HepG2 (cell line): ENCODE results near the gene INPP5K. TPM values are rescaled to one million over a fixed set of nuclear protein-coding genes. Genes with fewer than 3 reads are reported as not detected.

Source experiments
- ATAC-seq: fragments of 200-7000 bp; cut with Tn5 transposase; 3 replicates; pipeline ENCODE4 v1.9.1; 2020; ENCODE audit warnings: mild to moderate bottlenecking, moderate library complexity
- BruUV-seq: library from RNA; stranded (reverse); fragments of 400-500 nt; replicated peaks from 2 replicates; lab custom pipeline; 2021; lab: Mats Ljungman, UMichigan
- CTCF ChIA-PET: fragments of 300-600 bp; formaldehyde crosslinking; extraction: SDS; loops from one replicate; lab custom pipeline; 2021; ENCODE audit warnings: low total read pairs, inconsistent platforms, low intra/inter-chr PET ratio; lab: Yijun Ruan, JAX
- POLR2A ChIA-PET: fragments of 350-600 bp; sonication (Branson Sonifier 250); formaldehyde crosslinking; loops from one replicate; lab custom pipeline; 2020; ENCODE audit warnings: antibody characterized with exemption, inconsistent platforms; lab: Yijun Ruan, JAX
- DNase-seq: peaks from one replicate; pipeline ENCODE4 v3.0.0-alpha.2; 2015; ENCODE audit warnings: low spot score
- FAIRE-seq: peaks from 3 replicates; lab custom pipeline; 2011; peaks lifted over from hg19 to GRCh38; lab: Jason Lieb, UNC
- H2AFZ ChIP-seq: one replicate; pipeline ENCODE4 v1.6.1; 2011; ENCODE audit warnings: low read length, inconsistent platforms
- H3K27ac ChIP-seq: fragments of 300-600 bp; 3 replicates; pipeline ENCODE4 v1.8.0; 2011; ENCODE audit warnings: mixed run types, mild to moderate bottlenecking, mixed read lengths, low read length, inconsistent platforms; ENCODE audit not compliant: insufficient read depth; ENCODE audit errors: extremely low read length
- H3K27me3 ChIP-seq, 2 experiments: fragments of 200-600 bp in 1 of 2; 2 replicates in 1 of 2; 3 replicates in 1 of 2; pipeline versions ENCODE4 v1.6.0 to v1.8.0; 2011; ENCODE audit warnings: low read length in 2 of 2, mild to moderate bottlenecking in 2 of 2, moderate library complexity in 2 of 2, inconsistent platforms in 1 of 2; ENCODE audit not compliant: insufficient read depth in 2 of 2, control insufficient read depth in 1 of 2
- H3K36me3 ChIP-seq, 2 experiments: fragments of 200-600 bp in 1 of 2; replicated peaks in 1 of 2; 2 replicates in 1 of 2; 3 replicates in 1 of 2; pipeline versions ENCODE4 v1.5.1 to v1.8.0; 2011; ENCODE audit warnings: low read length in 2 of 2, inconsistent platforms in 1 of 2; ENCODE audit not compliant: insufficient read depth in 2 of 2, control insufficient read depth in 1 of 2
- H3K4me1 ChIP-seq: 2 replicates; pipeline ENCODE4 v1.5.1; 2012; ENCODE audit warnings: low read length, inconsistent platforms; ENCODE audit not compliant: insufficient read depth
- H3K4me2 ChIP-seq: 2 replicates; pipeline ENCODE4 v1.6.0; 2011; ENCODE audit warnings: low read depth, low read length, inconsistent platforms
- H3K4me3 ChIP-seq, 3 experiments: fragments of 200-600 bp in 1 of 3; sonication (generic), shearing (Covaris generic) in 1 of 3; replicated peaks in 1 of 3; 2 replicates each; pipeline ENCODE4 v1.5.1; 2011 to 2016; ENCODE audit warnings: low read length in 3 of 3, inconsistent platforms in 2 of 3, low read depth in 2 of 3, mild to moderate bottlenecking in 2 of 3, control low read depth in 1 of 3, mixed read lengths in 1 of 3; ENCODE audit not compliant: insufficient read depth in 1 of 3
- H3K79me2 ChIP-seq: one replicate; pipeline ENCODE4 v1.6.1; 2011; ENCODE audit warnings: low read length, inconsistent platforms; ENCODE audit not compliant: insufficient read depth
- H3K9ac ChIP-seq: 2 replicates; pipeline ENCODE4 v1.6.0; 2011; ENCODE audit warnings: mild to moderate bottlenecking, low read depth, low read length, inconsistent platforms; ENCODE audit not compliant: insufficient read depth
- H3K9me3 ChIP-seq: 2 replicates; pipeline ENCODE4 v1.5.1; 2012; ENCODE audit warnings: mild to moderate bottlenecking, low read length
- H4K20me1 ChIP-seq: 2 replicates; pipeline ENCODE4 v1.6.0; 2011; ENCODE audit warnings: inconsistent platforms, mild to moderate bottlenecking, low read length, moderate library complexity; ENCODE audit not compliant: insufficient read depth
- CHD4 ChIP-seq: fragments of 200-600 bp; sonication (generic); IDR thresholded peaks from 2 replicates; pipeline ENCODE4 v1.7.0; 2017; ENCODE audit warnings: mild to moderate bottlenecking, low read length, borderline replicate concordance
- FIP1L1 ChIP-seq: fragments of 200-400 bp; formaldehyde crosslinking; IDR thresholded peaks from 2 replicates; pipeline ENCODE4 v1.6.1; 2018; ENCODE audit warnings: low read depth, mild to moderate bottlenecking, low read length, moderate library complexity, borderline replicate concordance; ENCODE audit not compliant: insufficient read depth
- HNF4A ChIP-seq: sonication (generic); formaldehyde crosslinking; IDR thresholded peaks from 2 replicates; pipeline ENCODE4 v1.4.0; 2020; ENCODE audit warnings: missing genetic modification reagents
- HOXD1 ChIP-seq: sonication (generic); formaldehyde crosslinking; IDR thresholded peaks from 2 replicates; pipeline ENCODE4 v1.5.0; 2020; ENCODE audit warnings: missing genetic modification reagents
- KLF11 ChIP-seq: IDR thresholded peaks from 2 replicates; pipeline ENCODE4 v1.6.1; 2016; ENCODE audit warnings: missing compliant biosample characterization
- KLF6 ChIP-seq: IDR thresholded peaks from 2 replicates; pipeline ENCODE4 v1.8.0; 2016; ENCODE audit warnings: missing biosample characterization, missing genetic modification reagents
- LCORL ChIP-seq, 2 experiments: fragments of 450-650 bp in 1 of 2; sonication (generic) in 1 of 2; formaldehyde crosslinking in 1 of 2; IDR thresholded peaks; 2 replicates each; pipeline versions ENCODE4 v1.5.0 to v1.6.1; 2017 to 2020; ENCODE audit warnings: antibody characterized with exemption in 1 of 2, missing genetic modification reagents in 1 of 2
- U2AF1 ChIP-seq: fragments of 200-400 bp; formaldehyde crosslinking; optimal IDR thresholded peaks from 2 replicates; pipeline ENCODE3; 2017; ENCODE audit warnings: mild to moderate bottlenecking, low read depth, low read length
- ZBTB8A ChIP-seq: sonication (generic); formaldehyde crosslinking; IDR thresholded peaks from 2 replicates; pipeline ENCODE4 v1.4.0; 2020; ENCODE audit warnings: mild to moderate bottlenecking, low read depth, missing genetic modification reagents, borderline replicate concordance
- ZNF382 ChIP-seq: sonication (generic); formaldehyde crosslinking; IDR thresholded peaks from 2 replicates; pipeline ENCODE4 v1.5.0; 2020; ENCODE audit warnings: missing genetic modification reagents, mild to moderate bottlenecking, borderline replicate concordance
- ZNF460 ChIP-seq: sonication (generic); formaldehyde crosslinking; IDR thresholded peaks from 2 replicates; pipeline ENCODE4 v1.5.1; 2020; ENCODE audit warnings: missing genetic modification reagents, mild to moderate bottlenecking, borderline replicate concordance
- WGBS: methylation state at CpG from one replicate; pipeline ENCODE4 v1.1.6; 2017; ENCODE audit warnings: low lambda C conversion rate; 5-methylcytosine and 5-hydroxymethylcytosine counted together
- in situ Hi-C: cut with HindIII; loops from 2 replicates; pipeline ENCODE4 v1.10.0; 2017; ENCODE audit warnings: low pct_unique_long_range_greater_than_20kb; ENCODE audit not compliant: extremely low pct_ligation_motif_present
- intact Hi-C: fragments of 100-400 bp; cut with micrococcal nuclease; formaldehyde crosslinking; loops from one replicate; pipeline ENCODE4 v1.10.0; 2022; ENCODE audit not compliant: unreplicated experiment
- polyA plus RNA-seq, 8 experiments: library from polyadenylated mRNA; depleted of rRNA in 3 of 8; stranded (reverse) in 7 of 8; unstranded in 1 of 8; fragments of >200 nt; fragmentation: Illumina TruSeq in 4 of 8; extraction: Trizol in 4 of 8; gene quantifications; 2 replicates each; pipeline versions ENCODE4 v1.2.1 to v1.2.3, GENCODE V29; 2011 to 2016; ENCODE audit warnings: low read depth in 4 of 8, missing spikeins in 1 of 8, mixed read lengths in 1 of 8; ENCODE audit not compliant: insufficient read depth in 1 of 8
- total RNA-seq, 5 experiments: library from RNA; depleted of rRNA; stranded (reverse); fragments of >200 nt; fragmentation: Illumina TruSeq; extraction: Trizol; gene quantifications; 2 replicates each; pipeline ENCODE4 v1.2.3, GENCODE V29; 2016; ENCODE audit warnings: low read depth in 1 of 5
- TF ChIP-seq, protein P1 (sequence below): sonication (generic); formaldehyde crosslinking; IDR thresholded peaks from 2 replicates; pipeline ENCODE4 v1.5.0; 2020; ENCODE audit warnings: missing genetic modification reagents
- TF ChIP-seq, protein P2 (sequence below): sonication (generic); formaldehyde crosslinking; IDR thresholded peaks from 2 replicates; pipeline ENCODE4 v1.4.0; 2020; ENCODE audit warnings: missing genetic modification reagents, borderline replicate concordance
- TF ChIP-seq, protein P3 (sequence below): sonication (generic); formaldehyde crosslinking; IDR thresholded peaks from 2 replicates; pipeline ENCODE4 v1.4.0; 2020; ENCODE audit warnings: mild to moderate bottlenecking, missing genetic modification reagents
- TF ChIP-seq, protein P4 (sequence below): sonication (generic); formaldehyde crosslinking; IDR thresholded peaks from 2 replicates; pipeline ENCODE4 v1.4.0; 2020; ENCODE audit warnings: mild to moderate bottlenecking, missing genetic modification reagents, borderline replicate concordance
- TF ChIP-seq, protein P5 (sequence below): sonication (generic); formaldehyde crosslinking; IDR thresholded peaks from 2 replicates; pipeline ENCODE4 v1.5.0; 2020; ENCODE audit warnings: missing genetic modification reagents, mild to moderate bottlenecking, borderline replicate concordance

The INPP5K gene
- total and polyA plus RNA-seq, 2 of the 13 experiments (the other 11 are each of a cell fraction or from before 2014, with no cell fraction given), result 4.8 to 9.6 TPM

DNA sequence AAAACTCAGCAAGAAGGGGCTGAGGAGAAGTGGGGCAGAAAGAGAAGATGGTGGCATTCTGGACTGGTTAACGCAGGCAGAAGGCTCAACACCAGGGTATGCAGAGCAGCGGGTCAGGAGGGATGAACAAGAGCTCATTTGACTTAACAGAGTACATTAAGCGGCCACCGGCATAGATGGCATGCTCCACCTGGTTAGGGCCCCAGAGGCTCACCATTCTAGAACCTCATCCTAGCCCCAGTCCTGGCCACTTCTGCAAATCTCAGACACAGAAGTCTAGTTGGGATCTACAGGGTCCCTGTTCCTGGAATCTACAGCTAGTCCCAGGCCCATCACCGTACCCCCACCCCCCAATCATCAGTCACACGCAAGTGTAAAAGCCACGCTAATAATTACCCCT is 22.2 kb downstream of the INPP5K start:
- intact Hi-C loops, result no loop called here
- Histone ChIP-seq H3K9ac (no peak overlapping the region), H3K27ac (no peak overlapping the region), H3K9me3 (no peaks in the 10 kb centered on the region), H3K36me3 (no peaks in the 10 kb centered on the region), H3K4me1 (peaks cover 31% of the 10 kb centered on the region), H3K4me2 (no peak overlapping the region), H4K20me1 (no peaks in the 10 kb centered on the region), H3K4me3 (no peak overlapping the region), H3K27me3 (no peaks in the 10 kb centered on the region; a peak in 1 of 5 replicates), H2AFZ (no peak overlapping the region), H3K79me2 (peaks cover 10% of the 10 kb centered on the region)
- DNase-seq (no peak), ATAC-seq (no peak), FAIRE-seq (no peak)
- ChIA-PET POLR2A (no interaction called here), CTCF (no interaction called here)
- WGBS, result 95% methylated on average over 7 of the region's 7 CpGs
- in situ Hi-C loops, result no loop called here
- no TSS peak for BruUV-seq
- TF ChIP-seq HOXD1 (CRISPR knock-in tag) (no peak), FIP1L1 (no peak), HNF4A (CRISPR knock-in tag) (no peak), KLF11 (no peak), LCORL (IDR thresholded peaks at IDR 0.05) (no peak), LCORL (CRISPR knock-in tag; IDR thresholded peaks at IDR 0.05) (no peak), ZNF460 (CRISPR knock-in tag) (no peak), U2AF1 (no peak), CHD4 (no peak), KLF6 (no peak), ZNF382 (CRISPR knock-in tag) (no peak), ZBTB8A (CRISPR knock-in tag) (no peak)
- TF ChIP-seq, protein P1, sequence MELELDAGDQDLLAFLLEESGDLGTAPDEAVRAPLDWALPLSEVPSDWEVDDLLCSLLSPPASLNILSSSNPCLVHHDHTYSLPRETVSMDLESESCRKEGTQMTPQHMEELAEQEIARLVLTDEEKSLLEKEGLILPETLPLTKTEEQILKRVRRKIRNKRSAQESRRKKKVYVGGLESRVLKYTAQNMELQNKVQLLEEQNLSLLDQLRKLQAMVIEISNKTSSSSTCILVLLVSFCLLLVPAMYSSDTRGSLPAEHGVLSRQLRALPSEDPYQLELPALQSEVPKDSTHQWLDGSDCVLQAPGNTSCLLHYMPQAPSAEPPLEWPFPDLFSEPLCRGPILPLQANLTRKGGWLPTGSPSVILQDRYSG (CRISPR knock-in tag), result no peak
- TF ChIP-seq, protein P2, sequence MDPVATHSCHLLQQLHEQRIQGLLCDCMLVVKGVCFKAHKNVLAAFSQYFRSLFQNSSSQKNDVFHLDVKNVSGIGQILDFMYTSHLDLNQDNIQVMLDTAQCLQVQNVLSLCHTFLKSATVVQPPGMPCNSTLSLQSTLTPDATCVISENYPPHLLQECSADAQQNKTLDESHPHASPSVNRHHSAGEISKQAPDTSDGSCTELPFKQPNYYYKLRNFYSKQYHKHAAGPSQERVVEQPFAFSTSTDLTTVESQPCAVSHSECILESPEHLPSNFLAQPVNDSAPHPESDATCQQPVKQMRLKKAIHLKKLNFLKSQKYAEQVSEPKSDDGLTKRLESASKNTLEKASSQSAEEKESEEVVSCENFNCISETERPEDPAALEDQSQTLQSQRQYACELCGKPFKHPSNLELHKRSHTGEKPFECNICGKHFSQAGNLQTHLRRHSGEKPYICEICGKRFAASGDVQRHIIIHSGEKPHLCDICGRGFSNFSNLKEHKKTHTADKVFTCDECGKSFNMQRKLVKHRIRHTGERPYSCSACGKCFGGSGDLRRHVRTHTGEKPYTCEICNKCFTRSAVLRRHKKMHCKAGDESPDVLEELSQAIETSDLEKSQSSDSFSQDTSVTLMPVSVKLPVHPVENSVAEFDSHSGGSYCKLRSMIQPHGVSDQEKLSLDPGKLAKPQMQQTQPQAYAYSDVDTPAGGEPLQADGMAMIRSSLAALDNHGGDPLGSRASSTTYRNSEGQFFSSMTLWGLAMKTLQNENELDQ, result no peak
- TF ChIP-seq, protein P3, sequence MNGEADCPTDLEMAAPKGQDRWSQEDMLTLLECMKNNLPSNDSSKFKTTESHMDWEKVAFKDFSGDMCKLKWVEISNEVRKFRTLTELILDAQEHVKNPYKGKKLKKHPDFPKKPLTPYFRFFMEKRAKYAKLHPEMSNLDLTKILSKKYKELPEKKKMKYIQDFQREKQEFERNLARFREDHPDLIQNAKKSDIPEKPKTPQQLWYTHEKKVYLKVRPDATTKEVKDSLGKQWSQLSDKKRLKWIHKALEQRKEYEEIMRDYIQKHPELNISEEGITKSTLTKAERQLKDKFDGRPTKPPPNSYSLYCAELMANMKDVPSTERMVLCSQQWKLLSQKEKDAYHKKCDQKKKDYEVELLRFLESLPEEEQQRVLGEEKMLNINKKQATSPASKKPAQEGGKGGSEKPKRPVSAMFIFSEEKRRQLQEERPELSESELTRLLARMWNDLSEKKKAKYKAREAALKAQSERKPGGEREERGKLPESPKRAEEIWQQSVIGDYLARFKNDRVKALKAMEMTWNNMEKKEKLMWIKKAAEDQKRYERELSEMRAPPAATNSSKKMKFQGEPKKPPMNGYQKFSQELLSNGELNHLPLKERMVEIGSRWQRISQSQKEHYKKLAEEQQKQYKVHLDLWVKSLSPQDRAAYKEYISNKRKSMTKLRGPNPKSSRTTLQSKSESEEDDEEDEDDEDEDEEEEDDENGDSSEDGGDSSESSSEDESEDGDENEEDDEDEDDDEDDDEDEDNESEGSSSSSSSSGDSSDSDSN (CRISPR knock-in tag), result no peak
- TF ChIP-seq, protein P4, sequence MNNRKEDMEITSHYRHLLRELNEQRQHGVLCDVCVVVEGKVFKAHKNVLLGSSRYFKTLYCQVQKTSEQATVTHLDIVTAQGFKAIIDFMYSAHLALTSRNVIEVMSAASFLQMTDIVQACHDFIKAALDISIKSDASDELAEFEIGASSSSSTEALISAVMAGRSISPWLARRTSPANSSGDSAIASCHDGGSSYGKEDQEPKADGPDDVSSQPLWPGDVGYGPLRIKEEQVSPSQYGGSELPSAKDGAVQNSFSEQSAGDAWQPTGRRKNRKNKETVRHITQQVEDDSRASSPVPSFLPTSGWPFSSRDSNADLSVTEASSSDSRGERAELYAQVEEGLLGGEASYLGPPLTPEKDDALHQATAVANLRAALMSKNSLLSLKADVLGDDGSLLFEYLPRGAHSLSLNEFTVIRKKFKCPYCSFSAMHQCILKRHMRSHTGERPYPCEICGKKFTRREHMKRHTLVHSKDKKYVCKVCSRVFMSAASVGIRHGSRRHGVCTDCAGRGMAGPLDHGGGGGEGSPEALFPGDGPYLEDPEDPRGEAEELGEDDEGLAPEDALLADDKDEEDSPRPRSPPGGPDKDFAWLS (CRISPR knock-in tag), result no peak
- TF ChIP-seq, protein P5, sequence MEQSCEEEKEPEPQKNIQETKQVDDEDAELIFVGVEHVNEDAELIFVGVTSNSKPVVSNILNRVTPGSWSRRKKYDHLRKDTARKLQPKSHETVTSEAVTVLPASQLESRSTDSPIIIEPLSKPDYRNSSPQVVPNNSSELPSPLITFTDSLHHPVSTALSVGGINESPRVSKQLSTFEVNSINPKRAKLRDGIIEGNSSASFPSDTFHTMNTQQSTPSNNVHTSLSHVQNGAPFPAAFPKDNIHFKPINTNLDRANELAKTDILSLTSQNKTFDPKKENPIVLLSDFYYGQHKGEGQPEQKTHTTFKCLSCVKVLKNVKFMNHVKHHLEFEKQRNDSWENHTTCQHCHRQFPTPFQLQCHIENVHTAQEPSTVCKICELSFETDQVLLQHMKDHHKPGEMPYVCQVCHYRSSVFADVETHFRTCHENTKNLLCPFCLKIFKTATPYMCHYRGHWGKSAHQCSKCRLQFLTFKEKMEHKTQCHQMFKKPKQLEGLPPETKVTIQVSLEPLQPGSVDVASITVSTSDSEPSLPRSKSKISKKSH (CRISPR knock-in tag), result no peak
